ENCODE results near the gene ARHGEF37.

Gene ARHGEF37

GRCh38 chr5:149603210-149603609, 21.9 kb downstream of the ARHGEF37 start:
- DNase-seq, result no peak

GRCh38 chr5:149603920-149604319, 22.6 kb downstream of the ARHGEF37 start:
- DNase-seq, result no peak

- DNase-seq, result no peak
Measured at GRCh38 chr5:149604321-149604720, 23.0 kb downstream of the ARHGEF37 start.

- no peak for DNase-seq
Measured at GRCh38 chr5:149605354-149605997, 24.2 kb downstream of the ARHGEF37 start.

- no peak for DNase-seq
Measured at GRCh38 chr5:149605998-149606724, 24.9 kb downstream of the ARHGEF37 start.

- no peak for DNase-seq
Measured at GRCh38 chr5:149608936-149609545, 27.7 kb downstream of the ARHGEF37 start.

GRCh38 chr5:149609640-149610219, 28.4 kb downstream of the ARHGEF37 start:
- DNase-seq, result no peak

- no peak for DNase-seq
Measured at GRCh38 chr5:149610589-149611255, 29.4 kb downstream of the ARHGEF37 start.

- DNase-seq, result no peak
Measured at GRCh38 chr5:149611326-149611725, 30.0 kb downstream of the ARHGEF37 start.

- DNase-seq, result no peak
Measured at GRCh38 chr5:149614034-149614907, 33.0 kb downstream of the ARHGEF37 start.

- DNase-seq, result no peak
Measured at GRCh38 chr5:149615976-149616375, 34.7 kb downstream of the ARHGEF37 start.

- no peak for DNase-seq
Measured at GRCh38 chr5:149616727-149617285, 35.5 kb downstream of the ARHGEF37 start.

GRCh38 chr5:149617760-149618306, 36.5 kb downstream of the ARHGEF37 start:
- DNase-seq, result no peak

GRCh38 chr5:149618581-149619248, 37.4 kb downstream of the ARHGEF37 start:
- DNase-seq, result peak in 1 of 2 donors; percentile 52

- no peak for DNase-seq
Measured at GRCh38 chr5:149621415-149622098, 40.3 kb downstream of the ARHGEF37 start.

GRCh38 chr5:149622466-149622865, 41.2 kb downstream of the ARHGEF37 start:
- DNase-seq, result no peak

- no peak for DNase-seq
Measured at GRCh38 chr5:149623473-149623872, 42.2 kb downstream of the ARHGEF37 start.

GRCh38 chr5:149627070-149627469, 45.8 kb downstream of the ARHGEF37 start:
- no peak for DNase-seq

- no peak for DNase-seq
Measured at GRCh38 chr5:149628221-149628620, 46.9 kb downstream of the ARHGEF37 start.

GRCh38 chr5:149628846-149629388, 47.6 kb downstream of the ARHGEF37 start:
- DNase-seq, result no peak
